Measurements from ENCODE around the gene VPS13A. TPM values are rescaled to one million over a fixed set of nuclear protein-coding genes. Genes with fewer than 3 reads are reported as not detected.

Gene VPS13A
- total and polyA plus RNA-seq, 2 experiments from 2014 or later = 13.2 to 65.6 TPM

DNA sequence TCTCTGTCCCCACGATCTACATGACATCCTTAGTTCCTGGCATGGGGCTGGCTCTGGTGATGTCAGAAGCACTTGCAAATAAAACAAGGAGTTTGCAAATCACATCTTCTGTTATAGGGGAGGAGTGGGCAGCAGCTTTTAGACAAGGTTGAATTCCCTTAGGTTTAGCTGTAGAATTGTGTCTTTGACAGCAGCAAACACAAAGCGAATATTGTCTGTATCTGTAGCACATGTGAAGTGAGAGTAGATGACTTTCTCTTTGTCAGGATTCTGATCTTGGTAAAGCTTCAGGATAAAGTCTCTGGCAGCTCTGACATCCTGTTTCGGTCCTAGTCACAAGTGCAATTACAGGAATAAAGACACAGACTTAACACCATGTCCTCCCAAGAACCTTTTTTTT is 246.5 kb downstream of the VPS13A start:
- no peak overlapping the region for H3K4me3 ChIP-seq
- H3K36me3 ChIP-seq (replicated peaks; ENCODE audit: insufficient read depth, low read depth) = no peaks in the 10 kb centered on the region
- no peaks in the 10 kb centered on the region for H3K79me2 ChIP-seq
- H3K9me3 ChIP-seq (ENCODE audit: low read depth) = no peaks in the 10 kb centered on the region
- TF ChIP-seq, protein P1, sequence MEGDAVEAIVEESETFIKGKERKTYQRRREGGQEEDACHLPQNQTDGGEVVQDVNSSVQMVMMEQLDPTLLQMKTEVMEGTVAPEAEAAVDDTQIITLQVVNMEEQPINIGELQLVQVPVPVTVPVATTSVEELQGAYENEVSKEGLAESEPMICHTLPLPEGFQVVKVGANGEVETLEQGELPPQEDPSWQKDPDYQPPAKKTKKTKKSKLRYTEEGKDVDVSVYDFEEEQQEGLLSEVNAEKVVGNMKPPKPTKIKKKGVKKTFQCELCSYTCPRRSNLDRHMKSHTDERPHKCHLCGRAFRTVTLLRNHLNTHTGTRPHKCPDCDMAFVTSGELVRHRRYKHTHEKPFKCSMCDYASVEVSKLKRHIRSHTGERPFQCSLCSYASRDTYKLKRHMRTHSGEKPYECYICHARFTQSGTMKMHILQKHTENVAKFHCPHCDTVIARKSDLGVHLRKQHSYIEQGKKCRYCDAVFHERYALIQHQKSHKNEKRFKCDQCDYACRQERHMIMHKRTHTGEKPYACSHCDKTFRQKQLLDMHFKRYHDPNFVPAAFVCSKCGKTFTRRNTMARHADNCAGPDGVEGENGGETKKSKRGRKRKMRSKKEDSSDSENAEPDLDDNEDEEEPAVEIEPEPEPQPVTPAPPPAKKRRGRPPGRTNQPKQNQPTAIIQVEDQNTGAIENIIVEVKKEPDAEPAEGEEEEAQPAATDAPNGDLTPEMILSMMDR (IDR thresholded peaks at IDR 0.05; ENCODE audit: poor library complexity) = no peak
- TF ChIP-seq EZH2 (IDR thresholded peaks at IDR 0.05; ENCODE audit: borderline replicate concordance) = no peak
- no peak for TF ChIP-seq EZH2phosphoT487 (IDR thresholded peaks at IDR 0.05; ENCODE audit: low read depth, severe bottlenecking, unreplicated experiment)
- no peak overlapping the region for H3K27ac ChIP-seq
- H3K9me2 ChIP-seq (replicated peaks; ENCODE audit: insufficient read depth) = no peaks in the 10 kb centered on the region
- H2AFZ ChIP-seq = no peak overlapping the region
- no peaks in the 10 kb centered on the region for H4K20me1 ChIP-seq (ENCODE audit: insufficient read depth, poor library complexity, severe bottlenecking)
- DNase-seq (ENCODE audit: low spot score) = no peak
- H3K27me3 ChIP-seq = no peaks in the 10 kb centered on the region
- H3K4me2 ChIP-seq = no peak overlapping the region
- H3K4me1 ChIP-seq (ENCODE audit: insufficient read depth) = no peaks in the 10 kb centered on the region
- WGBS (ENCODE audit: low lambda C conversion rate, missing lambda C conversion rate) = 94% methylated on average over 3 of the region's 3 CpGs

DNA sequence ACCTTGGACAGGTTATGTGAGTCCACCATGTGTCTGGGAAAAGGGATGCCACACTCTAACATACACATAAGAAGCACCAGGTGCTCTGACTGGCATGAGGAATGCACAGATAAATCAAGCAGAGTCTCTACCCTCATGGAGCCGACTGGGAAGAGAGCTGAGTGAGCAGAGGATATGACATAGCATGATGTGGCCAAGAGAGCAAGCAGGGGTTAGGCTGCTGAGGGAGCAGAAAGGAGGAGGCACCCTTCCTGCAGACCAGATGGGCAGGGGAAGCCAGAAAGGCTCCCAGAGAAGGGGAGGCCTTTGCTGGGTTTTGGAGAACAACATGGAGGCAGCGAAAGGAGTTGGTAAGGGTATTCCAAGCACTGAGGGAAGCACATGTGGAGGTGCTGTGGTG is 247.7 kb downstream of the VPS13A start:
- Histone ChIP-seq H3K27ac (no peak overlapping the region), H4K20me1 (ENCODE audit: insufficient read depth, poor library complexity, severe bottlenecking) (no peaks in the 10 kb centered on the region), H3K79me2 (no peaks in the 10 kb centered on the region), H2AFZ (no peak overlapping the region), H3K4me2 (no peak overlapping the region), H3K9me3 (ENCODE audit: low read depth) (no peaks in the 10 kb centered on the region), H3K27me3 (no peaks in the 10 kb centered on the region), H3K4me1 (ENCODE audit: insufficient read depth) (no peaks in the 10 kb centered on the region), H3K9me2 (replicated peaks; ENCODE audit: insufficient read depth) (no peaks in the 10 kb centered on the region), H3K36me3 (replicated peaks; ENCODE audit: insufficient read depth, low read depth) (no peaks in the 10 kb centered on the region), H3K4me3 (no peak overlapping the region)
- 97% methylated on average over 2 of the region's 2 CpGs for WGBS (ENCODE audit: low lambda C conversion rate, missing lambda C conversion rate)
- DNase-seq (ENCODE audit: low spot score) = no peak
- TF ChIP-seq EZH2phosphoT487 (IDR thresholded peaks at IDR 0.05; ENCODE audit: low read depth, severe bottlenecking, unreplicated experiment) (no peak), EZH2 (IDR thresholded peaks at IDR 0.05; ENCODE audit: borderline replicate concordance) (no peak)
- TF ChIP-seq, protein P1 (IDR thresholded peaks at IDR 0.05; ENCODE audit: poor library complexity) = no peak

DNA sequence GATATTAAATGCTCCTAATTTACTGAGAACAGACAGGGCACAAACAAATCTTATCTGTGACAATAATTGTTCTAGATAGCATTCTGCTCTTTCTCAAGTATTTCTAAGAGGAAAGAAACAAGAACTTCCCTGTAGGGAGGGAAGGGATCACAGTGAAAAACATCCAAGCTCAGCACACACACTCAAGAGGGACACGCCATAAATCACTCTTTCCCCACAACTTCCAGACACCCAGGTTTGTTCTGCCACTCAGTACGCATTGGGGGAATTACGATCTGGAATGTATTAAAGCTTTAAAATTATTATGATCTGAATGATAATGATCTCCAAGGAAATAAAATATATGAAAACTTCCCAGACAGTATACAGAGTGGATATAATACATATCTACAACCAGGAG is 249.4 kb downstream of the VPS13A start:
- H3K36me3 ChIP-seq (replicated peaks; ENCODE audit: insufficient read depth, low read depth) = no peaks in the 10 kb centered on the region
- H3K4me1 ChIP-seq (ENCODE audit: insufficient read depth) = no peaks in the 10 kb centered on the region
- H4K20me1 ChIP-seq (ENCODE audit: insufficient read depth, poor library complexity, severe bottlenecking) = no peaks in the 10 kb centered on the region
- DNase-seq (ENCODE audit: low spot score) = no peak
- H3K27ac ChIP-seq = no peak overlapping the region
- H2AFZ ChIP-seq = no peak overlapping the region
- no peaks in the 10 kb centered on the region for H3K9me2 ChIP-seq (replicated peaks; ENCODE audit: insufficient read depth)
- no peak overlapping the region for H3K4me3 ChIP-seq
- H3K79me2 ChIP-seq = no peaks in the 10 kb centered on the region
- H3K4me2 ChIP-seq = no peak overlapping the region
- WGBS (ENCODE audit: low lambda C conversion rate, missing lambda C conversion rate) = 34% methylated on average over 3 of the region's 3 CpGs
- H3K27me3 ChIP-seq = no peaks in the 10 kb centered on the region
- H3K9me3 ChIP-seq (ENCODE audit: low read depth) = no peaks in the 10 kb centered on the region
- TF ChIP-seq EZH2phosphoT487 (IDR thresholded peaks at IDR 0.05; ENCODE audit: low read depth, severe bottlenecking, unreplicated experiment) = no peak
- no peak for TF ChIP-seq EZH2 (IDR thresholded peaks at IDR 0.05; ENCODE audit: borderline replicate concordance)
- TF ChIP-seq, protein P1 (IDR thresholded peaks at IDR 0.05; ENCODE audit: poor library complexity) = no peak
